HepG2 (cell line): ENCODE data around the gene BAIAP2L1. TPM values are rescaled to one million over a fixed set of nuclear protein-coding genes. Genes with fewer than 3 reads are reported as not detected.

Source experiments
- CREB3 ChIP-seq: sonication (generic); formaldehyde crosslinking; IDR thresholded peaks from 2 replicates; pipeline ENCODE4 v1.5.0; 2020; ENCODE audit warnings: missing genetic modification reagents
- ELF3 ChIP-seq: IDR thresholded peaks from 2 replicates; pipeline ENCODE4 v1.6.1; 2016; ENCODE audit warnings: missing genetic modification reagents, missing compliant biosample characterization
- FOSL1 ChIP-seq: sonication (generic); formaldehyde crosslinking; IDR thresholded peaks from 2 replicates; pipeline ENCODE4 v1.9.0; 2021; ENCODE audit warnings: missing genetic modification reagents, borderline replicate concordance
- KMT2A ChIP-seq: sonication (generic); formaldehyde crosslinking; IDR thresholded peaks from 2 replicates; pipeline ENCODE4 v1.4.0; 2020; ENCODE audit warnings: missing genetic modification reagents
- MEIS1 ChIP-seq: sonication (generic); formaldehyde crosslinking; IDR thresholded peaks from 2 replicates; pipeline ENCODE4 v1.9.0; 2021; ENCODE audit warnings: mild to moderate bottlenecking, missing genetic modification reagents, moderate library complexity, borderline replicate concordance
- MXD1 ChIP-seq: sonication (generic); formaldehyde crosslinking; IDR thresholded peaks from 2 replicates; pipeline ENCODE4 v1.4.0; 2020; ENCODE audit warnings: mild to moderate bottlenecking, missing genetic modification reagents
- NR1H2 ChIP-seq: sonication (generic); formaldehyde crosslinking; IDR thresholded peaks from 2 replicates; pipeline ENCODE4 v1.8.1; 2022; ENCODE audit warnings: low read depth, missing genetic modification reagents, borderline replicate concordance
- NR2C2 ChIP-seq: sonication (generic); formaldehyde crosslinking; IDR thresholded peaks from 2 replicates; pipeline ENCODE4 v1.4.0; 2020; ENCODE audit warnings: missing genetic modification reagents, mild to moderate bottlenecking, moderate library complexity, borderline replicate concordance
- PHF21A ChIP-seq: sonication (generic); formaldehyde crosslinking; IDR thresholded peaks from 2 replicates; pipeline ENCODE4 v1.5.0; 2020; ENCODE audit warnings: mild to moderate bottlenecking, missing genetic modification reagents
- PRDM10 ChIP-seq: sonication (generic); formaldehyde crosslinking; IDR thresholded peaks from 2 replicates; pipeline ENCODE4 v1.4.0; 2020; ENCODE audit warnings: low read depth, missing genetic modification reagents
- PRDM4 ChIP-seq: sonication (generic); formaldehyde crosslinking; IDR thresholded peaks from 2 replicates; pipeline ENCODE4 v1.9.0; 2021; ENCODE audit warnings: missing genetic modification reagents, borderline replicate concordance
- SETDB1 ChIP-seq: sonication (generic); formaldehyde crosslinking; IDR thresholded peaks from 2 replicates; pipeline ENCODE4 v1.5.1; 2020; ENCODE audit warnings: missing genetic modification reagents, mild to moderate bottlenecking, borderline replicate concordance
- SRY ChIP-seq: sonication (generic); formaldehyde crosslinking; IDR thresholded peaks from 2 replicates; pipeline ENCODE4 v1.8.0; 2022; ENCODE audit warnings: mild to moderate bottlenecking, missing genetic modification reagents
- YEATS2 ChIP-seq: sonication (generic); formaldehyde crosslinking; IDR thresholded peaks from 2 replicates; pipeline ENCODE4 v1.4.0; 2020; ENCODE audit warnings: missing genetic modification reagents, borderline replicate concordance
- YY1 ChIP-seq: IDR thresholded peaks from 2 replicates; pipeline ENCODE4 v1.6.1; 2011; ENCODE audit warnings: low read length, low read depth, moderate library complexity, mild to moderate bottlenecking; ENCODE audit not compliant: insufficient read depth, insufficient replicate concordance
- ZIK1 ChIP-seq: sonication (generic); formaldehyde crosslinking; IDR thresholded peaks from 2 replicates; pipeline ENCODE4 v1.5.0; 2020; ENCODE audit warnings: mild to moderate bottlenecking, low read depth, missing genetic modification reagents, borderline replicate concordance
- ZNF101 ChIP-seq: sonication (generic); formaldehyde crosslinking; IDR thresholded peaks from 2 replicates; pipeline ENCODE4 v1.4.0; 2020; ENCODE audit warnings: mild to moderate bottlenecking, low read depth, missing genetic modification reagents, borderline replicate concordance
- ZNF468 ChIP-seq: sonication (generic); formaldehyde crosslinking; IDR thresholded peaks from 2 replicates; pipeline ENCODE4 v1.8.0; 2022; ENCODE audit warnings: mild to moderate bottlenecking, moderate library complexity, missing genetic modification reagents
- ZNF496 ChIP-seq: sonication (generic); formaldehyde crosslinking; IDR thresholded peaks from 2 replicates; pipeline ENCODE4 v1.8.1; 2023; ENCODE audit warnings: mild to moderate bottlenecking, moderate library complexity, missing genetic modification reagents; ENCODE audit not compliant: insufficient replicate concordance
- ZNF660 ChIP-seq: sonication (generic); formaldehyde crosslinking; IDR thresholded peaks from 2 replicates; pipeline ENCODE4 v1.5.1; 2020; ENCODE audit warnings: mild to moderate bottlenecking, low read depth, missing genetic modification reagents, borderline replicate concordance
- ZNF772 ChIP-seq: sonication (generic); formaldehyde crosslinking; IDR thresholded peaks from 2 replicates; pipeline ENCODE4 v1.5.0; 2020; ENCODE audit warnings: mild to moderate bottlenecking, missing genetic modification reagents
- polyA plus RNA-seq, 8 experiments: library from polyadenylated mRNA; depleted of rRNA in 3 of 8; stranded (reverse) in 7 of 8; unstranded in 1 of 8; fragments of >200 nt; fragmentation: Illumina TruSeq in 4 of 8; extraction: Trizol in 4 of 8; gene quantifications; 2 replicates each; pipeline versions ENCODE4 v1.2.1 to v1.2.3, GENCODE V29; 2011 to 2016; ENCODE audit warnings: low read depth in 4 of 8, missing spikeins in 1 of 8, mixed read lengths in 1 of 8; ENCODE audit not compliant: insufficient read depth in 1 of 8
- total RNA-seq, 5 experiments: library from RNA; depleted of rRNA; stranded (reverse); fragments of >200 nt; fragmentation: Illumina TruSeq; extraction: Trizol; gene quantifications; 2 replicates each; pipeline ENCODE4 v1.2.3, GENCODE V29; 2016; ENCODE audit warnings: low read depth in 1 of 5

The BAIAP2L1 gene
- total and polyA plus RNA-seq, 2 of the 13 experiments (the other 11 are each of a cell fraction or from before 2014, with no cell fraction given): 13.0 to 21.5 TPM

DNA sequence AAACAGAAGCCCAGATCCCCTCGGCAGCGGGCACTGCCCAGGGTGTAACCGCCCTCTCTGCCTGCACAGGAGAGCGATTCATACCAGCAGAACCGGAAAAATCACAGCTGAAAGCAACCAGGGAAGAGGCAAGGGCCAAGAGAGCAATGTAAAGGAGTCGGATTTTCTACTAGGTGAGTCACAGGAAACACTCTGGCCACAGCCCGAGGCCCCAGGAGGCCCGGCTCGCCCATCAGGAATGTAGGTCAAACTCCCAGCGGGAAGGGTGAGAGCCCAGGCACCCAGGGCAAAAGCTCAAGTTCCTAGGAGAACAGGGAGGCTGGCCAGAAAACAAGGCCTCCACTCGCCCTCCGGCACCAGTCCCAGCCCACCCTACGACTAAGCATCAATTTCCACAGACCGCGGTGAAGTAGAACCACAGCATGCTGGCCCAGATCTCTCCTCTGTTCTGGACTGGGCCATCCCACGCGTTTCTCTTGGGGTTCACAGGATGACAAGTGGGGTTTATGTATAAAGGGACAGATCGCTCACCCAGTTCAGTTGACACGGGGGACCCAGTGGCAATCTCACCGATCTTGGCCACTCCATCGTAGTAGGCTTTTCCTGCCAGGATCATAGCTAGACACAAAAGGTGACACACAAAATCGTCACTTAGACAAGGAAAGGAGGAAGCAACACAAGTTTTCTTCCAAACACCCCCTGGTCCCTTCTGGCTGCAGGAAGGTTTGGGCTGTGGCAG, 46.2 kb downstream of the BAIAP2L1 start (continued):
- no peak for TF ChIP-seq PRDM10
- TF ChIP-seq ZIK1 (CRISPR knock-in tag): no peak
- no peak for TF ChIP-seq NR1H2
- no peak for TF ChIP-seq MXD1 (CRISPR knock-in tag)
- no peak for TF ChIP-seq CREB3
- TF ChIP-seq MEIS1 (CRISPR knock-in tag): no peak
- TF ChIP-seq YY1: no peak
- TF ChIP-seq PRDM4 (CRISPR knock-in tag): no peak
- no peak for TF ChIP-seq ZNF496 (CRISPR knock-in tag)
- TF ChIP-seq ZNF101 (CRISPR knock-in tag): no peak
- no peak for TF ChIP-seq ZNF468 (CRISPR knock-in tag)
- TF ChIP-seq PHF21A (CRISPR knock-in tag): peak; percentile 74
- TF ChIP-seq ZNF660: no peak
- TF ChIP-seq ZNF772 (CRISPR knock-in tag): no peak
- TF ChIP-seq SETDB1 (CRISPR knock-in tag): no peak
- TF ChIP-seq YEATS2: no peak
- 0 out of 2 replicates have a peak, but pooled peaks have one; percentile 24 for TF ChIP-seq ELF3 (CRISPR knock-in tag)
- TF ChIP-seq KMT2A: no peak
- TF ChIP-seq SRY: no peak
- TF ChIP-seq NR2C2 (CRISPR knock-in tag): no peak
- peak; percentile 52; the same call in 1 of the 2 replicates for TF ChIP-seq FOSL1
